A549 (cell line): Measurements from ENCODE around the gene SELENOI.

ENCODE experiments used
- CBX8 ChIP-seq: fragments of 200-600 bp; sonication (generic); IDR thresholded peaks from 2 replicates; pipeline ENCODE4 v1.6.1; 2016
- EP300 ChIP-seq, 2 experiments: fragments of >200 bp; sonication (Bioruptor Twin); formaldehyde crosslinking; IDR thresholded peaks; 2 replicates in 1 of 2; 3 replicates in 1 of 2; pipeline ENCODE4 v1.6.1; 2016 to 2017
- JUN ChIP-seq, 2 experiments: fragments of >200 bp; sonication (Bioruptor Twin); formaldehyde crosslinking; IDR thresholded peaks; 2 replicates in 1 of 2; 3 replicates in 1 of 2; pipeline ENCODE4 v1.6.1; 2016 to 2017
- KDM5A ChIP-seq: fragments of 200-600 bp; sonication (generic); IDR thresholded peaks from 2 replicates; pipeline ENCODE4 v1.6.1; 2016; ENCODE audit warnings: antibody characterized with exemption, mild to moderate bottlenecking
- MAZ ChIP-seq: fragments of 150-350 bp; IDR thresholded peaks from 2 replicates; pipeline ENCODE4 v1.6.1; 2014; ENCODE audit warnings: antibody characterized with exemption, low read depth, low read length, borderline replicate concordance
- MYC ChIP-seq: IDR thresholded peaks from 2 replicates; pipeline ENCODE4 v1.6.1; 2012; ENCODE audit warnings: mild to moderate bottlenecking, inconsistent platforms, low read length, improper control_type of control experiment, borderline replicate concordance
- POLR2A ChIP-seq: IDR thresholded peaks from 2 replicates; pipeline ENCODE4 v1.6.1; 2012; ENCODE audit warnings: mild to moderate bottlenecking, low read length
- RAD21 ChIP-seq, 2 experiments: fragments of >200 bp in 1 of 2; sonication (Bioruptor Twin) in 1 of 2; formaldehyde crosslinking in 1 of 2; IDR thresholded peaks in 1 of 2; conservative IDR thresholded peaks in 1 of 2; 2 replicates in 1 of 2; 3 replicates in 1 of 2; pipeline ENCODE4 v1.6.1; 2012 to 2018; ENCODE audit warnings: inconsistent platforms in 1 of 2
- RCOR1 ChIP-seq: fragments of 150-350 bp; IDR thresholded peaks from 2 replicates; pipeline ENCODE4 v1.6.1; 2014; ENCODE audit warnings: antibody characterized with exemption, low read length, low read depth
- TF ChIP-seq, protein P1 (sequence below): fragments of >200 bp; sonication (Bioruptor Twin); formaldehyde crosslinking; IDR thresholded peaks from 3 replicates; pipeline ENCODE4 v1.6.1; 2016
- TF ChIP-seq, protein P2 (sequence below): fragments of 200-600 bp; sonication (generic); IDR thresholded peaks from 2 replicates; pipeline ENCODE4 v1.6.1; 2016; ENCODE audit warnings: antibody characterized with exemption, mild to moderate bottlenecking, moderate library complexity
- TF ChIP-seq, protein P3 (sequence below): fragments of >200 bp; sonication (Bioruptor Twin); formaldehyde crosslinking; IDR thresholded peaks from 3 replicates; pipeline ENCODE4 v1.5.1; 2016
- TF ChIP-seq, protein P4 (sequence below): IDR thresholded peaks from 2 replicates; pipeline ENCODE4 v1.6.1; 2012
- TF ChIP-seq, protein P5 (sequence below): fragments of 150-350 bp; IDR thresholded peaks from 2 replicates; pipeline ENCODE4 v1.6.1; 2014; ENCODE audit warnings: low read depth, mild to moderate bottlenecking, low read length

DNA sequence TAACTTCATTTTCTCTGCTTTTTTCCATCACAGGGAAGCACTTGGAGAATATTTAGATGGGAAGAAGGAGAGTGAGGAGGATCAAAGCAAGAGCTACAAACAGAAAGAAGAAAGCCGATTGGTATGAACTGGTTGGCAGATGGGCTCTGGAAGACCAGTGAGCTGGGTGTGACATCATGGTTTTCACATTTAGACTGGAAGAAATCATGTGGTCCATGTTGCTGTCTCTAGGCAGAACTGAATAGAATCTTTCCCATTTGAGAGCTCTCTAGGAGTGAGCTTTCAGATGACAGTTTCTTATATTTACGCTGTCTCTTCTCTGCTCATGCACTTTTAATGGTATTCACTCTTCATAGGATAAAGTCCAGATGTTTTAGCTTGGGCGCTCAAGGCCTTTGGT lies 68.4 kb downstream of the SELENOI start:
- TF ChIP-seq, protein P1, sequence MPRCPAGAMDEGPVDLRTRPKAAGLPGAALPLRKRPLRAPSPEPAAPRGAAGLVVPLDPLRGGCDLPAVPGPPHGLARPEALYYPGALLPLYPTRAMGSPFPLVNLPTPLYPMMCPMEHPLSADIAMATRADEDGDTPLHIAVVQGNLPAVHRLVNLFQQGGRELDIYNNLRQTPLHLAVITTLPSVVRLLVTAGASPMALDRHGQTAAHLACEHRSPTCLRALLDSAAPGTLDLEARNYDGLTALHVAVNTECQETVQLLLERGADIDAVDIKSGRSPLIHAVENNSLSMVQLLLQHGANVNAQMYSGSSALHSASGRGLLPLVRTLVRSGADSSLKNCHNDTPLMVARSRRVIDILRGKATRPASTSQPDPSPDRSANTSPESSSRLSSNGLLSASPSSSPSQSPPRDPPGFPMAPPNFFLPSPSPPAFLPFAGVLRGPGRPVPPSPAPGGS: no peak
- TF ChIP-seq EP300 (IDR thresholded peaks at IDR 0.05): no peak
- no peak for TF ChIP-seq POLR2A
- no peak for TF ChIP-seq RCOR1
- TF ChIP-seq, protein P2, sequence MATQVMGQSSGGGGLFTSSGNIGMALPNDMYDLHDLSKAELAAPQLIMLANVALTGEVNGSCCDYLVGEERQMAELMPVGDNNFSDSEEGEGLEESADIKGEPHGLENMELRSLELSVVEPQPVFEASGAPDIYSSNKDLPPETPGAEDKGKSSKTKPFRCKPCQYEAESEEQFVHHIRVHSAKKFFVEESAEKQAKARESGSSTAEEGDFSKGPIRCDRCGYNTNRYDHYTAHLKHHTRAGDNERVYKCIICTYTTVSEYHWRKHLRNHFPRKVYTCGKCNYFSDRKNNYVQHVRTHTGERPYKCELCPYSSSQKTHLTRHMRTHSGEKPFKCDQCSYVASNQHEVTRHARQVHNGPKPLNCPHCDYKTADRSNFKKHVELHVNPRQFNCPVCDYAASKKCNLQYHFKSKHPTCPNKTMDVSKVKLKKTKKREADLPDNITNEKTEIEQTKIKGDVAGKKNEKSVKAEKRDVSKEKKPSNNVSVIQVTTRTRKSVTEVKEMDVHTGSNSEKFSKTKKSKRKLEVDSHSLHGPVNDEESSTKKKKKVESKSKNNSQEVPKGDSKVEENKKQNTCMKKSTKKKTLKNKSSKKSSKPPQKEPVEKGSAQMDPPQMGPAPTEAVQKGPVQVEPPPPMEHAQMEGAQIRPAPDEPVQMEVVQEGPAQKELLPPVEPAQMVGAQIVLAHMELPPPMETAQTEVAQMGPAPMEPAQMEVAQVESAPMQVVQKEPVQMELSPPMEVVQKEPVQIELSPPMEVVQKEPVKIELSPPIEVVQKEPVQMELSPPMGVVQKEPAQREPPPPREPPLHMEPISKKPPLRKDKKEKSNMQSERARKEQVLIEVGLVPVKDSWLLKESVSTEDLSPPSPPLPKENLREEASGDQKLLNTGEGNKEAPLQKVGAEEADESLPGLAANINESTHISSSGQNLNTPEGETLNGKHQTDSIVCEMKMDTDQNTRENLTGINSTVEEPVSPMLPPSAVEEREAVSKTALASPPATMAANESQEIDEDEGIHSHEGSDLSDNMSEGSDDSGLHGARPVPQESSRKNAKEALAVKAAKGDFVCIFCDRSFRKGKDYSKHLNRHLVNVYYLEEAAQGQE: no peak
- no peak for TF ChIP-seq MAZ
- no peak for TF ChIP-seq KDM5A
- TF ChIP-seq RAD21 (conservative IDR thresholded peaks at IDR 0.05 in 1 of 2, IDR thresholded peaks at IDR 0.05 in 1 of 2): no peak
- TF ChIP-seq, protein P3, sequence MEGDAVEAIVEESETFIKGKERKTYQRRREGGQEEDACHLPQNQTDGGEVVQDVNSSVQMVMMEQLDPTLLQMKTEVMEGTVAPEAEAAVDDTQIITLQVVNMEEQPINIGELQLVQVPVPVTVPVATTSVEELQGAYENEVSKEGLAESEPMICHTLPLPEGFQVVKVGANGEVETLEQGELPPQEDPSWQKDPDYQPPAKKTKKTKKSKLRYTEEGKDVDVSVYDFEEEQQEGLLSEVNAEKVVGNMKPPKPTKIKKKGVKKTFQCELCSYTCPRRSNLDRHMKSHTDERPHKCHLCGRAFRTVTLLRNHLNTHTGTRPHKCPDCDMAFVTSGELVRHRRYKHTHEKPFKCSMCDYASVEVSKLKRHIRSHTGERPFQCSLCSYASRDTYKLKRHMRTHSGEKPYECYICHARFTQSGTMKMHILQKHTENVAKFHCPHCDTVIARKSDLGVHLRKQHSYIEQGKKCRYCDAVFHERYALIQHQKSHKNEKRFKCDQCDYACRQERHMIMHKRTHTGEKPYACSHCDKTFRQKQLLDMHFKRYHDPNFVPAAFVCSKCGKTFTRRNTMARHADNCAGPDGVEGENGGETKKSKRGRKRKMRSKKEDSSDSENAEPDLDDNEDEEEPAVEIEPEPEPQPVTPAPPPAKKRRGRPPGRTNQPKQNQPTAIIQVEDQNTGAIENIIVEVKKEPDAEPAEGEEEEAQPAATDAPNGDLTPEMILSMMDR: no peak
- no peak for TF ChIP-seq JUN (IDR thresholded peaks at IDR 0.05)
- no peak for TF ChIP-seq CBX8
- TF ChIP-seq, protein P4, sequence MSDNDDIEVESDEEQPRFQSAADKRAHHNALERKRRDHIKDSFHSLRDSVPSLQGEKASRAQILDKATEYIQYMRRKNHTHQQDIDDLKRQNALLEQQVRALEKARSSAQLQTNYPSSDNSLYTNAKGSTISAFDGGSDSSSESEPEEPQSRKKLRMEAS: no peak
- no peak for TF ChIP-seq MYC
- TF ChIP-seq, protein P5, sequence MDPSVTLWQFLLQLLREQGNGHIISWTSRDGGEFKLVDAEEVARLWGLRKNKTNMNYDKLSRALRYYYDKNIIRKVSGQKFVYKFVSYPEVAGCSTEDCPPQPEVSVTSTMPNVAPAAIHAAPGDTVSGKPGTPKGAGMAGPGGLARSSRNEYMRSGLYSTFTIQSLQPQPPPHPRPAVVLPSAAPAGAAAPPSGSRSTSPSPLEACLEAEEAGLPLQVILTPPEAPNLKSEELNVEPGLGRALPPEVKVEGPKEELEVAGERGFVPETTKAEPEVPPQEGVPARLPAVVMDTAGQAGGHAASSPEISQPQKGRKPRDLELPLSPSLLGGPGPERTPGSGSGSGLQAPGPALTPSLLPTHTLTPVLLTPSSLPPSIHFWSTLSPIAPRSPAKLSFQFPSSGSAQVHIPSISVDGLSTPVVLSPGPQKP: no peak
